VCaP (cell line): ENCODE results near the gene PKHD1.

Experiments used
- H3K27ac ChIP-seq: fragments of 450-650 bp; 2 replicates; pipeline ENCODE4 v1.5.1; 2017
- CTCF ChIP-seq: fragments of 450-650 bp; conservative IDR thresholded peaks from 2 replicates; pipeline ENCODE4 v1.5.1; 2017; ENCODE audit warnings: mild to moderate bottlenecking, moderate library complexity

Gene PKHD1

GRCh38 chr6:52132292-52132691 is 44.9 kb upstream of the PKHD1 start:
- no peak overlapping the region for H3K27ac ChIP-seq
- no peak for TF ChIP-seq CTCF

GRCh38 chr6:52130440-52130839 is 43.0 kb upstream of the PKHD1 start:
- no peak overlapping the region for H3K27ac ChIP-seq
- no peak for TF ChIP-seq CTCF

- no peak for TF ChIP-seq CTCF
- no peak overlapping the region for H3K27ac ChIP-seq
These were observed 40.5 kb upstream of the PKHD1 start for GRCh38 chr6:52127957-52128356.

GRCh38 chr6:52126231-52126630 is 38.8 kb upstream of the PKHD1 start:
- H3K27ac ChIP-seq = no peak overlapping the region
- no peak for TF ChIP-seq CTCF

- no peak for TF ChIP-seq CTCF
- H3K27ac ChIP-seq = peak overlapping the region; percentile 38; the same call in 1 of the 2 replicates
These were observed 38.2 kb upstream of the PKHD1 start for GRCh38 chr6:52125572-52125971.

- TF ChIP-seq CTCF = no peak
- H3K27ac ChIP-seq = peak overlapping the region; percentile 38; the same call in 1 of the 2 replicates
These were observed 37.7 kb upstream of the PKHD1 start for GRCh38 chr6:52125139-52125538.

- TF ChIP-seq CTCF = no peak
- peak overlapping the region; percentile 38; the same call in 1 of the 2 replicates for H3K27ac ChIP-seq
These were observed 37.0 kb upstream of the PKHD1 start for GRCh38 chr6:52124126-52125121.
